ENCODE measurements around the gene KLK5. TPM values are rescaled to one million over a fixed set of nuclear protein-coding genes. Genes with fewer than 3 reads are reported as not detected.

Gene KLK5
- total RNA-seq, 1 experiment from 2014 or later = 0.19 TPM

- POLR2A ChIA-PET = no interaction called here
- Mint-ChIP-seq H3K4me1 (ENCODE audit: insufficient read depth, unreplicated experiment) (peaks cover 6% of the 10 kb centered on the region), H3K36me3 (ENCODE audit: insufficient read depth, unreplicated experiment) (no peaks in the 10 kb centered on the region), H3K4me3 (ENCODE audit: unreplicated experiment) (no peak overlapping the region), H3K27me3 (ENCODE audit: insufficient read depth, unreplicated experiment) (peaks cover 18% of the 10 kb centered on the region), H3K27ac (ENCODE audit: low read depth, unreplicated experiment) (no peak overlapping the region), H3K9me3 (ENCODE audit: unreplicated experiment) (no peaks in the 10 kb centered on the region)
- no TSS peak for BruUV-seq (replicated peaks)
- TF ChIP-seq CTCF (IDR thresholded peaks at IDR 0.05; ENCODE audit: unreplicated experiment) = no peak
- DNase-seq (ENCODE audit: unreplicated experiment) = no peak
- intact Hi-C loops (cut with micrococcal nuclease) = no loop called here
- CTCF ChIA-PET = interaction anchor here (1.0 kb wide), 1 partner anchor 39 kb away, joined by 3 read pairs; no protein-coding TSS in a partner anchor
These were observed 29.3 kb upstream of the KLK5 start for GRCh38 chr19:50982186-50982585.

GRCh38 chr19:50981587-50982146, 28.8 kb upstream of the KLK5 start:
- ChIA-PET POLR2A (no interaction called here), CTCF (interaction anchor here (1.0 kb wide), 1 partner anchor 40 kb away, joined by 3 read pairs; no protein-coding TSS in a partner anchor)
- peaks cover 6% of the 10 kb centered on the region for H3K4me1 Mint-ChIP-seq (ENCODE audit: insufficient read depth, unreplicated experiment)
- no peak overlapping the region for H3K4me3 Mint-ChIP-seq (ENCODE audit: unreplicated experiment)
- H3K27me3 Mint-ChIP-seq (ENCODE audit: insufficient read depth, unreplicated experiment) = peaks cover 18% of the 10 kb centered on the region
- H3K36me3 Mint-ChIP-seq (ENCODE audit: insufficient read depth, unreplicated experiment) = no peaks in the 10 kb centered on the region
- H3K27ac Mint-ChIP-seq (ENCODE audit: low read depth, unreplicated experiment) = no peak overlapping the region
- intact Hi-C loops (cut with micrococcal nuclease) = no loop called here
- no peaks in the 10 kb centered on the region for H3K9me3 Mint-ChIP-seq (ENCODE audit: unreplicated experiment)
- DNase-seq (ENCODE audit: unreplicated experiment) = no peak
- no TSS peak for BruUV-seq (replicated peaks)
- no peak for TF ChIP-seq CTCF (IDR thresholded peaks at IDR 0.05; ENCODE audit: unreplicated experiment)

GRCh38 chr19:50980208-50980607, 27.4 kb upstream of the KLK5 start:
- Mint-ChIP-seq H3K4me1 (ENCODE audit: insufficient read depth, unreplicated experiment) (peaks cover 6% of the 10 kb centered on the region), H3K9me3 (ENCODE audit: unreplicated experiment) (no peaks in the 10 kb centered on the region), H3K36me3 (ENCODE audit: insufficient read depth, unreplicated experiment) (no peaks in the 10 kb centered on the region), H3K27ac (ENCODE audit: low read depth, unreplicated experiment) (no peak overlapping the region), H3K27me3 (ENCODE audit: insufficient read depth, unreplicated experiment) (peaks cover 18% of the 10 kb centered on the region), H3K4me3 (ENCODE audit: unreplicated experiment) (no peak overlapping the region)
- intact Hi-C loops (cut with micrococcal nuclease) = no loop called here
- POLR2A ChIA-PET = interaction anchor here (0.9 kb wide), 1 partner anchor 21 kb away, joined by 4 read pairs; the partner anchor contains the start of gene KLK8
- TF ChIP-seq CTCF (IDR thresholded peaks at IDR 0.05; ENCODE audit: unreplicated experiment) = no peak
- DNase-seq (ENCODE audit: unreplicated experiment) = no peak
- CTCF ChIA-PET = interaction anchor here (0.6 to 1.2 kb wide), 2 partner anchors 8 to 11 kb away, joined by 4 to 7 read pairs; no protein-coding TSS in a partner anchor
- BruUV-seq (replicated peaks) = no TSS peak

- ChIA-PET CTCF (interaction anchor here (1.2 kb wide), 1 partner anchor 8 kb away, joined by 7 read pairs; no protein-coding TSS in a partner anchor), POLR2A (interaction anchor here (0.9 kb wide), 1 partner anchor 21 kb away, joined by 4 read pairs; the partner anchor contains the start of gene KLK8)
- no peak for DNase-seq (ENCODE audit: unreplicated experiment)
- peaks cover 6% of the 10 kb centered on the region for H3K4me1 Mint-ChIP-seq (ENCODE audit: insufficient read depth, unreplicated experiment)
- H3K27me3 Mint-ChIP-seq (ENCODE audit: insufficient read depth, unreplicated experiment) = peaks cover 18% of the 10 kb centered on the region
- BruUV-seq (replicated peaks) = no TSS peak
- intact Hi-C loops (cut with micrococcal nuclease) = no loop called here
- no peaks in the 10 kb centered on the region for H3K9me3 Mint-ChIP-seq (ENCODE audit: unreplicated experiment)
- H3K36me3 Mint-ChIP-seq (ENCODE audit: insufficient read depth, unreplicated experiment) = no peaks in the 10 kb centered on the region
- H3K27ac Mint-ChIP-seq (ENCODE audit: low read depth, unreplicated experiment) = no peak overlapping the region
- H3K4me3 Mint-ChIP-seq (ENCODE audit: unreplicated experiment) = no peak overlapping the region
- no peak for TF ChIP-seq CTCF (IDR thresholded peaks at IDR 0.05; ENCODE audit: unreplicated experiment)
These were observed 26.9 kb upstream of the KLK5 start for GRCh38 chr19:50979758-50980157.
